Measurements from ENCODE around the gene CISH.

Gene CISH

DNA sequence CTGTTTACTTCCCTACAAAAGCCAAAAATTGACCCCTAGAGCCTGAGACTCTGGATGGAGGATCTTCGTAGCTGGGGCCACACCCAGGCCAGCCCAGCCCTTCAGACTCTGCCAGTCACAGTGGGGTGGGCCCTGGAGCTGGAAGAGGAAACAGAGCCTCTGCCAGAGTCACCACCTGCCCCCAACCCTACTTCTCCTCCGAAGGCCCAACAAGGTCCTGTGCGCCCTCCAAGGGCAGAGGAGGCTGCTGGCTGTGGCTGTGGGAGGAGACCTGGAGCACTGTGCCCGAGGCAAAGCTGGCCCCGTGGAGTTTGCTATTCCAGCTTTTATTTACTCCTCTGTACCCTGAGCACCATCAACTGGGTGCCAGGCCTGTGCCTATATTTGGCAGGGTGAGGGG, 19.0 kb downstream of the CISH start:
- DNase-seq: no peak

DNA sequence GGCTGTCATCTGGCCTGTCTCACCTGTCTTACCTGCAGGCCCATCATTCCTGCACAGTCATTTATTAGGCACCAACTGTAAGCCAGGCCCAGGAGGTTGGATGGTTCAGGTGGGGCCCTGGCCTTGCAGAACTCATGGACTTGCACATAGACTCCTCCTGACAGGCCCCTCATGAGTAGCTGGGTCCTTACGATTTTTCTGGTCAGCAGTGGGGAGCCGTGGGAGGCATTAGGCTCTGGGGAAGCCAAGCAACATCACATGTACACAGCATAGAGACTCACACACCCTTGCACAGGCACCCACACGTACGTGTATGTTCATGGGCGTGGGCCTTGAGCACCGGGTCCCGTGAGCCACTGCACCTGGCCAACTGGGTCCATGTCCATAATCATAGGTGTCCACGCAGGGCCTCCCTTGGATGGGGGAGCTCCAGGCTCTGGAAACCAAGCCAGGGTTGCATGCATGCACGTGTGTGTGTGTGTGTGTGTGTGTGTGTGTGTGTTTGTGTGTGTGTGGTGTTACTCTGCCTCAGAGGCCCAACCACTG, 20.3 kb downstream of the CISH start:
- DNase-seq: no peak

DNA sequence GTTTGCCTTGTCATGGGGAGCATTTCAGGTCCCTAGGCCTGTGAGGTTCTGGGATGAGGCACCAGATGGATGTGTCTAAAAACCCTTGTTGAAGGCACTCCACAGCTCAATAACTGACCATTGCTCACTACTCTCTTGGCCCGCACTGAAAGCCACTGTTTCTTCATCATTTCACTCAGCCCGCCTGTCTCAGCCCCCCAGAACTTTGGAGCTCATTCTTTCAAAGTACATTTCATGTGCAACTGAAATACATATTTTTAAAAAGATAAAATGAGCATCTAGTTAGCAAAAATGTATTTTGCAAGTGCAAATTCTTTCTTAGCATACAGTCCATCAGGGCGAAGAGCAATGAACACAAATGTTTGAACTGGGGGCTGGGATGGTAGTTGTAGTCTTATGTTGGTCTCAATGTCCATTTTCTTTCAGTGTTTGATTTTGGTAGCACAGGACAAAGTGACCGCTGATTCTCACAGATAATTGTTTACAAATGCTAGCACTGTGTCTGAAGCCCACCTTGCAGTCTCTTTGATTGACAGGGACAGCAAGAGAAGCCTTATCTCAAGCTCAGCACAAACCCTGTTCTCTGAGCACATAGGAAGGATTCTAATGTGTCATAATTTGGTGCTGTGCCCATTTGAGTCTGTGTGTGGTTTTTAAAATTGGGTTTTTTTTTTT, 22.7 kb downstream of the CISH start:
- DNase-seq: no peak

DNA sequence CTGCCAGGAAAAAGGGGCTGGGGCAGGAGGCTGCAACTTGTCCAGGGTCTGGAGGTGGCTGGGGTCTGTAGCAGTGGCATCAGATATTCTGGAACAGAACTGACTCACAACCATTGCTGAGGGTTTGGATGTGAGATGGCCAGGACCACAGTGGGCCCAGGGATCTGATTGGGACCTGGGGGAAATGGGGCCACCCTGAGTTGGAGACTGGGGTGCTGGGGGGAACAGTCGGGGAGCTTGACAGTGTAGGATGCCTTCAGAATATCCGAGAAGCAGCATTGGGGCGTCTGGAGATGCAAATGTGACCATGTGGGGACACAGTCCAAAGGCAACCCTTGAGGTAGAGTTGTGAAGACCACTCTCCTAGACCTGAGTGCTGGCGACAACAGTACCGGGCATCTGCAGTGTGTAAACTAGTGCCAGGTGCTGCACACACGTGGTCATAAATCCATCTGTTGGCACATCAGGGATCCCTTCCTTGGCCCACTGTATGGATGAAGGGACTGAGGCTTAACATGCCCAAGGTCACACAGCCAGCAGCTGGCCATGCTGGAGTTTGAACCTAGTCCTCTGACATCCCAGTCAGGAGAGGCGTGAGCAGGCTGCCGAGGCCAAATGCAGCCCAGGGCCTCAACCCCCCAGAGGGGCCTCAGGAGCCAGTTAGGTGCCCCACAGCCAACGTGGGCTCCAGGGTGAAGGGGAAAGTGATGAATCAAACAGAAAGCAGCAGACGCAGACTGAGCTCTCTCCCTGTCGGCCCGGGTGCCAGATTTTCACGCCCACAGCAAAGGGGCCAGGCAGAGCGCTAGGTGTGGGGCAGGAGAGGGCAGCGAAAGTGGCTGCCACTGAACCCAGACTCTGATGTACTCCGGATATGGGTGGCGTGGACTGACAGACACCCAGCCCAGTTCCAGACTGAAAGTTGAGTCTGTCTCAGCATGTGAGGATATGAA, 23.5 kb downstream of the CISH start:
- no peak for DNase-seq

DNA sequence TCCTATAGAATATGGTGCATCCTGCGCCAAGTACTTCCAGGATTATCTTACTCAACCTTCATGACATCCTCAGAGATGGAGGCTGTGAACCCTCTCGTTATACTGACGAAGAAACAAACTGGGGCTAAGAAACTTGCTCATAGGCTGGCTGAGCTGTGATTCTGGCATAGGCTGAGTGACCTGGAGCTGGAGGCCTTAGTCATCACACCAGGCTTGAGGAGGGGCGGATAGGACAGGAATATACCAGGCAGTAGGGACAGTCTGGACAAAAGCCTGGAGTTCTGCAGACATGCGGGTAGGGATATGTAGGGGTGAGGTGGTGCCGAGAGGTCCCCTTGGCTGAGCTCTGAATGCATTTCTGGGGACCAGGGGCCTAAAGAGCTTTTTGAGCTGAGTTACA, 24.2 kb downstream of the CISH start:
- no peak for DNase-seq

DNA sequence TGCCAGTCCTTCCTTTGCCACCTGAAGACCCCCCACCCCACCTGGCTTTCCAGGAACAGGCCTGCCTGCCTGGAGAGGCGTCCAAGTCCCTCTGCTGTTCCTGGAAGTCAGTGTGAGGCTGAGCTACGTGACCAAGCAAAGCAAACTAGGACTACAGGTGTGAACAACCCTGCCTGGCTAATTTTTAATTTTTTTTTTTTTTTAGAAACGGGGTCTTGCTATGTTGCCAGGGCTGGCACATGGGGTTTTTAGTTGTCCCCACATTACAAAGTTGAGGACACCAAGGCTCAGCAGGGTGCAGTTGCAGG, 24.9 kb downstream of the CISH start:
- DNase-seq: no peak

DNA sequence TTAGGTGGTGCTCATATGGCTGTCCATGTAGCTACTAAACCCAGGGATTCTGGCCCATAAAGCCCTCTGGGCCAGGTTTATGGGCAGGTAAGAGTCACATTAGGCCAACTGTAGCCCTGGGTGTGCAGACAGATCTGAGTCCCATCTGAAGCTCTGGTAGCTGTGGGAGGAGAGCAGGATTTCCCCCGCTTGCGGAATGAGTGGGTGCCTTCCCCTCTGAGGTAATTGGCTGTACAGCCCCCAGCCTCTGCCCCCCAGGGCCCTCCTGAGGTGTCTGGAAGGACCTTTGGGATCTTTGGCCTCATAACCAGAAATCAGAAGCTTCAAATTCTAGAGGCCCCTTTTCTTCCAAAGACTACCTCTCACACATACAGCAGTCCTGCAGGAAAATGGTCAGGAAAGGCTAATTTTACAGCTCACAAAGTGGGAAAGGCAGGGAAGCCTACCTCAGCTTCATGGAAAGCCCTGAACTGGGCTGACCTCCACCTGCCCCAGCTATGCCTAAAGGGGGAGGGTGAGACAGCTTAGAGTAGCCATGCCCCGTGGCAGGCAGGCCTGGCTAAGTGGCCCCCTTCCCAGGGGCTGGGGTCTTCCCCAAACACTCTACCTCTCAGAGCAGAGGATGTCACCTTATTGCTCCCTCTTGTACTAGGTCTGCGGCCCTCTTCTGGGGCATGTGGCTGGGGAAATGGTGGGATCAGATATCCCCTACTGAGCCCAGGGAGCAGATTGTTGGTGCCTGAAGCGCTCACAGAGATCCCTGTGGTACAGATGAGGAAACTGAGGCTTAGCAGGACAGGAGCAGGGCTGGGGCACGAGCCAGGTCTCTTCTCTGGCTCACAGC, 25.4 kb downstream of the CISH start:
- DNase-seq: no peak

DNA sequence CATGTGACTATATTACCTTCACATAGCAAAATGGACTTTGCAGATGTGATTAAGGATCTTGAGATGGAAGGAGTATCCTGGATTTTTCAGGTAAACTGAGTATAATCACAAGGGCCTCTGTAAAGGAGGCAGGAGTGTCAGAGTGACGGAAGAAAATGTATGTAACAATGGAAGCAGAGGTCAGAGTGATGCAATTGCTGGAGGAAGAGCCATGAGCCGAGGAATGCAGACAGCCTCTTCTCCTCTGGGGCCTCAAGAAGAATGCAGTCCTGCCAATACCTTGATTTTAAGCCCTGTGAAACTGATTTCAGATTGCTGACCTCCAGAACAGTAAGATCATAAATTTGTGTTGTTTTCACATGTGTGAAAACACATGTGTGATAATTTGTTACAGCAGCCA, 27.2 kb downstream of the CISH start:
- no peak for DNase-seq

DNA sequence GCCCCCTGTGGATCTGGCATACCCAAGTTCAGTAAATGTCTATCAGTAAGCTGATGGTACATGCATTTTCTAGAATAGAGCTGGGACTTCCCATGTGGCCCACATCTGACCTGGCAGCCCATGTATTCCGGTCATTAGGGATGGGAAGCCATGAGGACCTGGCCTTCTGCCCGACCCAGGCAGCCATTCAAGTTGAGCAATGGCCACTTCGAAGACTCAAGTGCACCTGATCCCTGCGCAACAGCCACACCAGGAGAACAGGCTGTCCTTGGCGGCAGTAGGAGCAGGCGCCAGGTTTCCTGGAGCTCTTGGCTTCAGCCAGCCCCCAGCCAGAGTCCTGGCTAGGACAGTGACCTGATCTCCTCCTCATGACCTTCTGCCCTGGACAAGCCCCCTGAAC, 27.7 kb downstream of the CISH start:
- DNase-seq: no peak

DNA sequence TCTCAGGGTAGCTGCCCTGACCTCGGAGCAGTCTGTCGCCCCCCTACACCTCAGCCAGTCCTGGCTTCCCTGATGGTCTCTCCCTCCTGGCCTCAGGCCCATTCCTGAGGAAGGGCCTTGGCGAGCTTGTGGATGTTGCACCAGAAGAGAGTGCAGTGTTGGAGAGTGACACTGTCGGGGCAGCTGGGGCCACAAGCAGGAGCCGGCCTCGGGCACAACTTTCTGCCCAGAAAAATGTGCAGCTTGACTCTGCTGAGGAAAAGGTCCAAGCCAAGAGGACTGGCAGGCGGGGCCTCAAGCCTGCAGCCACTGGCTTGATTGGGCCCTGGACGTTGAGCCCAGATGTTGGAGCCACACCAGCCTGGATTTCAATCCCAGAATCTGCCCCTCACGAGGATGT, 29.5 kb downstream of the CISH start:
- DNase-seq: no peak

DNA sequence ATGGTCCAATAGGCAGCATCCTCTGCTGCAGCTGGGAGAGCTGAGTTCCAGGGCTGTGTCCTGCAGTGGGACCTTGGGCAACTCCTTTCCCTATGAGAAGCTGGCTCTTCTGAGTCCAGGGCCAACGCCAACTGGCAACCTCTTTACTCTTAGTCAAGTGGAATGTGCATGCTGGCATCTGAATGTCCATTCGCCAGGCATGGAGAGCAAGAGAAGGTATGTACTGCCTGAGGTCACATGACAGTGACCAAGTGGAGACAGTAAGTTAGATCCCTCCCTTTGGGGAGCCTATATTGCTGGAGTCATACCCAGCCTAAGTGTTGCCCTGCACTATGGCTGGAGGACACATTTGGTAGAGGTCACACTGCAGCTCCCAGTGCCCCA, 30.1 kb downstream of the CISH start:
- DNase-seq: no peak

DNA sequence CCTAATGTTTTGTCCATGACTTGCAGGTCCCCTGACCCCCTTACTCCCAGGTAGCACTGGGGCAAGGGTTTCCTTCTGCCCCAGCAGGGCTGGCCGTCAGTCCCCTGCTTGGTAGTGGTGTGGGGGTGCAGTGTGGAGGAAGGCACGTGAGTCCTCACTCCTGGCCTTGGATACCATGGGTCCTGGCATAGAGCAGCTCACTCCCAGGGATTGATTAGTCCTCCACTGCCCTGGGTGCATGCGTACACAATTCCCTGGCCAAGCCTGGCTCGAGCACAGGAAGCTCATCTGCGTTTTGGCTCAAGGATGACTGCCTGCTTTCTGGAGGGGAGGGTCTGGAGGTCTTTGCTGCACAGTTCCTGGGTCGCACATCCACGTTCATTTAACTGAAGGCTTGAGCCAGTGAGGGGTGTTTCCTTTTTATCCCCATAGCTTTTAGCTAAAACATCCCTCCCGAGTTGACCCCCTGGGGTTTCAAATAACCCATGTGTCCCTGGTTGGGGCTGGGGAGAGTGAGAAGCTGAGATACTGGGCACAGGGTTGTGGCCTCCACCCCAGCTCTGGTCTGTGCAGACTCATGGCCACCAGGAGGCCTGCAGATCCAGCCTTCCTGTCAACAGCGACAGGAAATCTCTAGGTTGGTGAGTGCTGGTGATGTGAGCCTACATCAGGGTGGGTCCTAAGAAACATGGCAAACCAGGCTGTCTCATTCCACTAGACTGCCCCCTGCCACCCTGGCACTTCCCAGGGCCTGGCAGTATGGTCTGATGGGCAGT, 30.7 kb downstream of the CISH start:
- no peak for DNase-seq

DNA sequence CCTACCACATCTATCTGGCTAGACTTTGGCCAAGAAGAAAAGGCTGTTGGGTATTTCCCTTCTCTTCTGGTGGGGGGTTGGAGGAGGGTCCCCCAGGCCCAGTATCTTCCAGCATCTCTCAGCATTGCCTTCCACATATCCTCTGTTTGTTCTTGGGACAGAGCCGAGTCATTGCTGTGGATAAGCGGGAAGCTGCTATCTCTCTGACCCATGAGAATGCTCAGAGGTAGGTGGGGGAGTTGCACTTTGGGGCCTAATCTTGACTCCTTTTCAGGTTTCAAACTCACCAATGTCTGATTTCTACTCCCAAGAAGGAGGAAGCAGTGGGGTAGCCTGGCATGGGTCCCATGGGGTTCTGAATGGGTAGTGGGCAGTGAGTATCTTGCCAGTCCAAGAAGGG, 34.2 kb downstream of the CISH start:
- DNase-seq: no peak

DNA sequence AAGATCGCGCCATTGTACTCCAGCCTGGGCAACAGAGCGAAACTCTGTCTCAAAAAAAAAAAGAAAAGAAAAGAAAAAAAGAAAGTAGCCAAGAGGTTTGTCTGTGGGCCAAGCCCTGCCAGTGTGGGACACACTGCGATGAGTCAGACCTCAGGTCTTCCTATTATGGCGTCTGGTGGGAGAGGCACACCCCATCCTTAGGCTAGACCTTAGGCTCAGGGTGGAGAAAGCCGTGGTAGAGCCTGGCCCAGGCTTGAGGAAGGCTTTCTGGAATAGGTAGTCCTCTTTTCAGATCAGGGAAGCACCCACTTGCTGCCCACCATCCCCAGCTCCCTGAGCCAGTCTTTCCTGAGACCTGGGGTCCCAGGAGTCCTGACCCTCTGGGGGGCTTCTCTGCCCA, 36.2 kb downstream of the CISH start:
- DNase-seq: no peak

DNA sequence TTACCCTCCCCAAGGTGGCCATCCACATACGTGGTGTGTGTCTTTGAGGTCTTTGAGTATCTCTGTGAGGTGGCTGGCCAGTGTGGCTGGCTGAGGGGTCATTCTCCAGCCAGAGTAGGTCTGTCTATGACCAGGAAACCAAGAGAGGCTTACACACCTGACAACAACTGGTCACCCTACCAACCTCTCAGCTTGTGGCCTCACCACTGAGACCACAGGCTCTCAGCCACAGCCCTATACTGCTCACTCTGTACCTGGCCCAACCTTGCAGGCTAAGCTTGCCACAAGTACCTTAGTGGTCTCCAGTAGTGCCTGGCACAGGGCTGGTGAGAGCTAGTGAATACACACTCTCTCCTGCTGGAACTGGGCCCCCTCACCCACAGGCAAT, 37.1 kb downstream of the CISH start:
- no peak for DNase-seq

DNA sequence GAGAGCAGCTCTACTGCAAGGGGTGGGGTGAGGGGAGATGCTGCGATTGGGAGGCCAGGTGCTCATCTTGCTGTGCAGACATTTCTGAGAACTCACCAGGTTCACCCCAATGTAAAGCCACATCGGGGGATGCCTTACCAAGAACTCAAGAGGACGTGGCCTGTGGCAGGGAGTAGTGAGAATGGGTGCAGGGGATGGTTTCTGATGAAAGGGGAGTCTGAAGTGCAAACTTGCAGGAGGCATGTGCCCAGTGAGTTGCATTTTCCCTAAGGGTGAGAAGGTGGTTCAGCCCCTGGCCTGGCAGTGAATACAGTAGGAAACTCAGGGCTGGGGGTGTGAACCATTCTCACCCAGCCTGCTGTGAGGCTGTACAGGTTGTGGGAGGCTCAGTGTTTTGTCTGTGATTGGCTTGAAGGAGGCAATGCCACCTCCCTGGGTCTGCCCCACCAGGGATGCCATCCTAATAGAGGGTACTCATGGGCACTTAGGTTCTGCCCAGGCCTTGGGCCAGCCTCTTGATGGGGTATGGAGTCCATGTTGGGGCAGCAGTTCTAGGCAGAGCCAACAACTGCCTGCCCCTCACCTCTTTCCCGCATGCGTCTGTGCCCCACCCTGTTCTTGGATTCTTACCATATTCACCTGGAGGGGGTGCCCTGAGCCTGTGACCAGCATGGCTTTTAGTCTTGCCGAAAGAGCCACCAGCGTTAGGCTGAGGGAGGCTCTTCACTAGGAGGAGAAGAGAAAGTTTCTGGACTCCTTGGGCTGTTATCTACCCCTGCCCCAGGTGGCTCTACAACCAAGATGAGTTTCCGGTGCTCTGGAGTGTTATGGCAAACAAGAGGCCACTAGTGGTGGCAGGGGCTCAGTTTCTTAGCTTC, 37.8 kb downstream of the CISH start:
- no peak for DNase-seq

DNA sequence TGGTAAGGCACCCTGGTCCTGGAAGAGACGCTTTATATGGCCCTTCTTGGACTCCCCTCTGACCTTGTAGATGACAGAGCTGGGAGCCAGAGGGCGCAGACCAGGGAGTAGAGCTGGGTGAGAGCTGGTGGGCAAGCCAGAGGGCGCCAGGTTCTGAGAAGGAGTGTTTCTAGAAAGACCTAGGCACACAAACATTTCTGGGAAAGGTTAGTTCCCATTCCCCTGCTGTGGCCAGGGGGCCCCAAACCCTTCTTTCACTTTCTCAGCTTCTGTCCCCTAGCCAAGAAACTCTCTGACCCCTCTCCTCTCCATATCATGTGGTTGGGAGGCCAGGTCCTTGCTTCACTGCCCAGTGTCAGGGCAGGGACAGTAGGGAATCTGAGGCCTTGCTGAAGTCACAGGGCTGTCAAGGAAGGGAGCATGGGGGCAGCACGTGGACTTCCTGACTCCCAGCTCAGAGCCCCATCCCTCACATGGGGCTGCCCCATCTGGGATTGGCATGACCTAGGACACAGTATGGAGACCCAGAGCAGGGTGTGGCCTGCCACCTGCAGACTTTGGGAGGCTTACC, 38.7 kb downstream of the CISH start:
- no peak for DNase-seq

DNA sequence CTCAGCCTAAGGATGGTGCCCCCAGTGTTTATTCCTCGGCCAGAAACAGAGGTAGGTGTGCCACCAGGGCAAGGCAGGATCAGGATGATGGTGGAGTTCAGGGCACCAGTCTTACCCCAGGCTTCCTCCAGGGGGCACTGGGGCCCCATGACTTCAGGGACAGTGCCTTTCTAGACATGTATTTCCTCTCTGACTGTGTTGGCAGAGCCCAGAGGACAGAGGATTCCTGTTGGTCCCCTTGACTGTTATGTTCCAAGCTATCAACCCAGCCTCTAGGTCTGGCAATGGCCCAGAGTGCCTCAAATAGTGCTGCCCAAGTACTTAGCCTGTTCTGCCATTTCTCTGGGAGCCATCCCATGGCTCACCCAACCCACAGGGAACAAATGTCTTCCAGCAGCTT, 39.4 kb downstream of the CISH start:
- DNase-seq: peak; percentile 85

DNA sequence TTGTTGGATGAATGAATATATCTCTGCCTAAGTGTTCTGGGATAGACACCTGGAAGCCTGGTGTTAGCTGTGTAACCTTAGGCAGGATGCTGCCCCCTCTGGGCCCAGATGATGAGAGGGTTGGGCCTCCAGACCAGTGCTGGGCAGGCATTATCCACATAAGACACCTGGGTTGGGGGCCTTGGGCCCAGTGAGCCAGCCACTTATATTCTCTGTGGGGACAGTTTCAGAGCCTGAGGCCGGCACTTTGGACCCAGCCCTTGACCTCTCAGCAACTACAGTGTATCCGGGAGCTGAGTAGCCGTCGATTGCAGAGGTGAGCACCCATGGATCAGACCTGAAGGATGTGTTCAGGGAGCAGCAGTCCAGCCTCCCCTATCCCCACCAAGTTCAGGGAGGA, 40.1 kb downstream of the CISH start:
- no peak for DNase-seq

DNA sequence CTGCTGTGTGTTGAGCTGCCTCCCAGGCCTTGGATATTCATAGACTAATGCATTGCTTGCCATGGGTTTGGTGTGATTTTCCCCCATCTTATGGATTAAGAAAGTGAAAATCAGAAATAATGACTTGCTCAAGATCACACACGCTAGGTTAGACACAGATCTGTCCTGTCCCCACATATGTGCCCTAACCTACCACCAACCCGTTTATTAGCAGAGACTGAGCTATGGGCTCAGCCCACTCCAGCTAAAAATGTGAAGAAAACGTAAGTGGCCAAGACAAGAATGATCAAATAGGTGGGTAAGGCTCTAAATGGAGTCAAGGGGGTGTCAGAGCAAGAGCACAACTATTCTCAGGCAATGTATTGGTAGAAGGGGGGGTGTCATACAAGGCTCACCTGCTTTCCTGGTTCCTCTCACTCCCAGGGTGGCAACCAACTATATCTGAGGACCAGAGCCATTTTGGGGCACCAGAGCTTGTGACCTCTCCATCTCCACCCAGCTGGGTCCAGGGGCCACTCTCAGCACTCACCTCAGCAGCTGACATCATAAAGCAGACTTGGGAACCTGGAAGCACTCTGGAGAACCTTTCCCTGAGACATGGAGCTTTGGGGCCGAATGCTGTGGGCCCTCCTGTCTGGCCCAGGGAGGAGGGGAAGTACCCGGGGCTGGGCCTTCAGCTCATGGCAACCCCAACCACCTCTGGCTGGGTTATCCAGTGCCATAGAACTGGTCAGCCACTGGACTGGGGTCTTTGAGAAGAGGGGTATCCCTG, 40.9 kb downstream of the CISH start:
- no peak for DNase-seq

All from eye (tissue), 1 donor.